OCI-LY3 (cell line): ENCODE data around the gene ANO8.
"Not testable (repeated sequence)": the region's sequence is repeated elsewhere in the genome, so short reads cannot be mapped to it uniquely, and the experiment has no call there.

Source experiments
- H2AFZ ChIP-seq: fragments of 200-600, 300-600 bp; shearing (Covaris generic); 2 replicates; pipeline ENCODE4 v1.6.0; 2014; ENCODE audit warnings: antibody characterized with exemption, low read depth, low read length
- H3K27ac ChIP-seq: fragments of 200-600, 300-600 bp; sonication (generic); 2 replicates; pipeline ENCODE4 v1.5.1; 2014; ENCODE audit warnings: mild to moderate bottlenecking, low read length, moderate library complexity, mixed read lengths
- H3K27me3 ChIP-seq: fragments of 200-600, 300-600 bp; sonication (generic); 2 replicates; pipeline ENCODE4 v1.6.1; 2014; ENCODE audit warnings: low read depth, low read length, mixed read lengths
- H3K36me3 ChIP-seq: fragments of 200-600, 300-600 bp; sonication (generic); replicated peaks from 2 replicates; pipeline ENCODE3; 2014; ENCODE audit warnings: low read depth, low read length, mixed read lengths
- H3K4me1 ChIP-seq: fragments of 300-600, 200-600 bp; sonication (generic); 2 replicates; pipeline ENCODE4 v1.6.1; 2014; ENCODE audit warnings: low read length, mixed read lengths
- H3K4me2 ChIP-seq: fragments of 200-600, 300-600 bp; sonication (generic); 2 replicates; pipeline ENCODE4 v1.6.1; 2014; ENCODE audit warnings: low read length, mixed read lengths
- H3K4me3 ChIP-seq: fragments of 300-600, 200-600 bp; sonication (generic); 2 replicates; pipeline ENCODE4 v1.5.1; 2014; ENCODE audit warnings: antibody characterized with exemption, mild to moderate bottlenecking, low read length, moderate library complexity
- H3K79me2 ChIP-seq: fragments of 300-600, 200-600 bp; shearing (Covaris generic); 2 replicates; pipeline ENCODE4 v1.6.1; 2014; ENCODE audit warnings: mild to moderate bottlenecking, low read length, mixed read lengths
- H3K9ac ChIP-seq: fragments of 300-600, 200-600 bp; shearing (Covaris generic); 2 replicates; pipeline ENCODE4 v1.6.0; 2014; ENCODE audit warnings: mild to moderate bottlenecking, low read length, moderate library complexity
- H3K9me3 ChIP-seq: fragments of 200-600, 300-600 bp; shearing (Covaris generic); 2 replicates; pipeline ENCODE4 v1.6.1; 2014; ENCODE audit warnings: low read length, mixed read lengths; ENCODE audit not compliant: insufficient read depth
- H4K20me1 ChIP-seq: fragments of 200-600, 300-600 bp; sonication (generic); 2 replicates; pipeline ENCODE4 v1.6.1; 2016; ENCODE audit warnings: low read length, mixed read lengths; ENCODE audit not compliant: insufficient read depth
- EZH2phosphoT487 ChIP-seq: fragments of 200-600 bp; shearing (Covaris generic); IDR thresholded peaks from 2 replicates; pipeline ENCODE4 v1.6.1; 2018; ENCODE audit warnings: antibody characterized with exemption, mixed run types, low read depth
- TF ChIP-seq, protein P1 (sequence below): fragments of 200-600, 300-600 bp; sonication (generic); IDR thresholded peaks from 2 replicates; pipeline ENCODE4 v1.5.1; 2014; ENCODE audit warnings: antibody characterized with exemption, low read length, low read depth

ANO8 gene

DNA sequence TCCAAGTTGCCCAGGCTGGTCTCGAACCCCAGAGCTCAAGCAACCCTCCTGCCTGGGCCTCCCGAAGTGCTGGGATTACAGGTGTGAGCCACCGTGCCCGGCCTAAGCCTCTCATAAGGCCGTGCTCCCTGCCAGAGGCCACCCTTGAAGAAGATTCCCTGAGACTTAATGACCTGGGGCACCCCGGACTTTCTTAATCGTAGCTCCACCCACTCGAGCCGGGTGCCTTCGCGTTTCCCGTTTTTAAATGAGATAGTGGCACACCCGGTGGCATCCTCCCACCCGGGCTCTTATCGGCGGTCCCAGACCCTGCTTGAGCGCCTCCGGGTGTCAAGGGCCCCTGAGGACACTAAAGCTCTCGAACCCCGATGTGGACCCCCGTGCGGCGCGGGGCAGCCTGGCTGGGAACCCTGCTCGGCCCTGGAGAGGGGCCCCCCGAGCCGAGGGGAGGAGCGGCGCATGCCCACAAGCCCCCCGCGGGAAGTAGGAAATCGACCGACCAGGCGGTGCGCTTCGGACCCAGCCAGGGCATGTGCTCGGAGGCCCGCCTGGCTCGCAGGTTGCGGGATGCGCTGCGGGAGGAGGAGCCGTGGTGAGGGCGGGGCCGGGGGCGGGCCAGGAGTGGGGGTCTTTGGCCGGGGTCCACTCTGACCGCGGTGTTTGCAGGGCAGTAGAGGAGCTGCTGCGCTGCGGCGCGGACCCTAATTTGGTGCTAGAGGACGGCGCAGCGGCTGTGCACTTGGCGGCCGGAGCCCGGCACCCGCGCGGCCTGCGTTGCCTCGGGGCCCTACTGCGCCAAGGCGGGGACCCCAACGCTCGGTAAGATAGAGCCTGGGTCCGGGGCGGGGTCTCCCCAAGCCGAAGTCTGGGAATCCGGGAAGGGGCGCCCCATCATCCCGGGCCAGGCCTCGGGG lies 53.0 kb downstream of the ANO8 start, which contains the start of gene ANKLE1:
Gene ANKLE1, plus strand, starts transcription at position 511 of the 914 bp plus-strand sequence. Its CDS starts 20 bp downstream, at position 531.
- Histone ChIP-seq H3K27me3 (no peaks in the 10 kb centered on the region), H2AFZ (no peak within 1 kb of the TSS), H3K4me2 (peak within 1 kb of the TSS; percentile 63), H3K9ac (no peak within 1 kb of the TSS), H3K27ac (no peak within 1 kb of the TSS), H4K20me1 (no peaks in the 10 kb centered on the region), H3K79me2 (no peaks in the 10 kb centered on the region), H3K9me3 (no peaks in the 10 kb centered on the region), H3K36me3 (peaks cover 6% of the 10 kb centered on the region), H3K4me1 (peaks cover 3% of the 10 kb centered on the region), H3K4me3 (peak within 1 kb of the TSS; percentile 65)
- no peak for TF ChIP-seq EZH2phosphoT487
- TF ChIP-seq, protein P1, sequence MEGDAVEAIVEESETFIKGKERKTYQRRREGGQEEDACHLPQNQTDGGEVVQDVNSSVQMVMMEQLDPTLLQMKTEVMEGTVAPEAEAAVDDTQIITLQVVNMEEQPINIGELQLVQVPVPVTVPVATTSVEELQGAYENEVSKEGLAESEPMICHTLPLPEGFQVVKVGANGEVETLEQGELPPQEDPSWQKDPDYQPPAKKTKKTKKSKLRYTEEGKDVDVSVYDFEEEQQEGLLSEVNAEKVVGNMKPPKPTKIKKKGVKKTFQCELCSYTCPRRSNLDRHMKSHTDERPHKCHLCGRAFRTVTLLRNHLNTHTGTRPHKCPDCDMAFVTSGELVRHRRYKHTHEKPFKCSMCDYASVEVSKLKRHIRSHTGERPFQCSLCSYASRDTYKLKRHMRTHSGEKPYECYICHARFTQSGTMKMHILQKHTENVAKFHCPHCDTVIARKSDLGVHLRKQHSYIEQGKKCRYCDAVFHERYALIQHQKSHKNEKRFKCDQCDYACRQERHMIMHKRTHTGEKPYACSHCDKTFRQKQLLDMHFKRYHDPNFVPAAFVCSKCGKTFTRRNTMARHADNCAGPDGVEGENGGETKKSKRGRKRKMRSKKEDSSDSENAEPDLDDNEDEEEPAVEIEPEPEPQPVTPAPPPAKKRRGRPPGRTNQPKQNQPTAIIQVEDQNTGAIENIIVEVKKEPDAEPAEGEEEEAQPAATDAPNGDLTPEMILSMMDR: no peak

DNA sequence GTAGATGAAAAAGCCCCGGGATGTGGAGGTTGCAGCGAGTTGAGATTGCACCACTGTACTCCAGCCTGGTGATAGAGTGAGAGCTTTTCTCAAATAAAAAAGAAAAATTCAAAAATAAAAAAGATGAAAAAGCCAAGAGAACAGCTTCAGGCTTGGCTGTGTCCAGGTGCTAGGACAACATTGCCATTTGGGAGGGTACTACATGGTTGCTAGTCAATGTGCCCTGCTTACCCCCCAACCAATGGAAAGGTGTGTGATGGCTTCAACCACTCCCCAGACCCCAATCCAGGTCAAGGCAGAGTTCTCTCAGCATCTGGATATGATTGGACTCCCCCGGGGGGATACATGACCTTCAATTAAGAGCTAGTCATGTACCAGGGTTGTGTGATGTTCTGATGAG lies 55.2 kb downstream of the ANO8 start:
- no peak overlapping the region for H3K9ac ChIP-seq
- H3K9me3 ChIP-seq: no peaks in the 10 kb centered on the region
- TF ChIP-seq EZH2phosphoT487: no peak
- TF ChIP-seq, protein P1: no peak
- peaks cover 3% of the 10 kb centered on the region for H3K4me1 ChIP-seq
- H3K27me3 ChIP-seq: no peaks in the 10 kb centered on the region
- H2AFZ ChIP-seq: no peak overlapping the region
- no peaks in the 10 kb centered on the region for H4K20me1 ChIP-seq
- no peak overlapping the region for H3K27ac ChIP-seq
- H3K36me3 ChIP-seq: peaks cover 22% of the 10 kb centered on the region
- H3K4me2 ChIP-seq: no peak overlapping the region
- H3K79me2 ChIP-seq: no peaks in the 10 kb centered on the region
- H3K4me3 ChIP-seq: no peak overlapping the region

DNA sequence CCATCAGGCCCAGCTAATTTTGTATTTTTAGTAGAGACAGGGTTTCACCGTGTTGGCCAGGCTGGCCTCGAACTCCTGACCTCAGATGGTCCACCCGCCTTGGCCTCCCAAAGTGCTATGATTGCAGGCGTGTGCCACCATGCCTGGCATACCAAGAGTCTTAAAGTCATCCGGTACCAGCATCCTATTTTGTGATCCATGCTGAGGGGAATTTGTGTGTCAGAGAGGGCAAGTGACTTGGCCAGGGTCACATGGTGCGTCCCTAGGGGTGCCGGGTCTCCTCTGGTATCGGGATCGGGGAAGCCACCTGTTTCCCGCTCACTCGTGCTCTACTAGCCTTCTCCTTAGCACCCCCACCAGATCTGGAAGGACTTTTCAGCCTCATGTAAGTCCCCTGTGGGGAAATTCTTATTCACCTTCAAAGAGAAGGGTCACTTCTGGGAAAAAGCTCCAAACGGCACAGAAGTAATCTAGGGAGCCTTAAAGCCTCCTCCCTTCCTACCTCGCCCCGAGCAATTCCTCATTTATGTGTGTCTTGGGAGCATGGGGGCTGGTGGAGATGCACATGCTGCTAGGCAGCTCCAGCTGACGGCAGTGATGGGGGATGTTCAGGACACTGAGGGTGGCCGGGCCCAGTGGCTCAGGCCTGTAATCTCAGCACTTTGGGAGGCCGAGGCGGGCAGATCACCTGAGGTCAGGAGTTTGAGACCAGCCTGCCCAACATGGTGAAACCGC lies 59.0 kb downstream of the ANO8 start:
- no peaks in the 10 kb centered on the region for H3K9me3 ChIP-seq
- no peak overlapping the region for H3K4me3 ChIP-seq
- no peak overlapping the region for H3K4me2 ChIP-seq
- no peak overlapping the region for H3K9ac ChIP-seq
- H3K36me3 ChIP-seq: peaks cover 38% of the 10 kb centered on the region
- no peaks in the 10 kb centered on the region for H3K4me1 ChIP-seq
- no peaks in the 10 kb centered on the region for H3K27me3 ChIP-seq
- no peaks in the 10 kb centered on the region for H3K79me2 ChIP-seq
- no peaks in the 10 kb centered on the region for H4K20me1 ChIP-seq
- TF ChIP-seq EZH2phosphoT487: no peak
- H2AFZ ChIP-seq: no peak overlapping the region
- H3K27ac ChIP-seq: no peak overlapping the region

DNA sequence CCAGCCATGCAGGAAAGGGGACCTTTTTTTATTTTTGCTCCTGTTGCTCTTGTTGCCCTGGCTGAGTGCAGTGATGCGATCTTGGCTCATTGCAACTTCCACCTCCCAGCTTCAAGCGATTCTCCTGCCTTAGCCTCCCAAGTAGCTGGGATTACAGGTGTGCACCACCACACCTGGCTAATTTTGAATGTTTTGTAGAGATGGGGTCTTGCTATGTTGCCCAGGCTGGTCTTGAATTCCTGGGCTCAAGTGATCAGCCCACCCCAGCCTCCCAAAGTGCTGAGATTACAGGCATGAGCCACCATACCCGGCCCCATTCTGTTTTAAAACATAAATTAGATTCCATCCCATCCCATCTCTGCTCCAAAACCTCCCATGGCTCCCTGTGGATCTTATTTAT lies 59.8 kb downstream of the ANO8 start:
- not testable (repeated sequence) for H3K9ac ChIP-seq, H3K4me2 ChIP-seq, H3K4me3 ChIP-seq, H2AFZ ChIP-seq, H3K79me2 ChIP-seq, H3K27me3 ChIP-seq, H3K9me3 ChIP-seq, H4K20me1 ChIP-seq, H3K4me1 ChIP-seq, H3K27ac ChIP-seq
- H3K36me3 ChIP-seq: peaks cover 42% of the 10 kb centered on the region
